Fibroblast of lung (primary cell): ENCODE measurements around the gene USP31.
"Not testable (repeated sequence)": the region's sequence is repeated elsewhere in the genome, so short reads cannot be mapped to it uniquely, and the experiment has no call there.

ENCODE experiments used
- EZH2 ChIP-seq: IDR thresholded peaks from 2 replicates; pipeline ENCODE4 v1.5.1; 2012; ENCODE audit warnings: low read length, control low read depth, mild to moderate bottlenecking; ENCODE audit errors: missing control alignments
- TF ChIP-seq, protein P1 (sequence below), 2 donors: IDR thresholded peaks in 1 of 2; conservative IDR thresholded peaks in 1 of 2; 1 replicate in 1 of 2; 2 replicates in 1 of 2; pipeline ENCODE4 v1.5.1; 2011 to 2012; ENCODE audit warnings: low read length in 2 of 2, control low read depth in 1 of 2, inconsistent platforms in 1 of 2, low read depth in 1 of 2, mild to moderate bottlenecking in 1 of 2

DNA sequence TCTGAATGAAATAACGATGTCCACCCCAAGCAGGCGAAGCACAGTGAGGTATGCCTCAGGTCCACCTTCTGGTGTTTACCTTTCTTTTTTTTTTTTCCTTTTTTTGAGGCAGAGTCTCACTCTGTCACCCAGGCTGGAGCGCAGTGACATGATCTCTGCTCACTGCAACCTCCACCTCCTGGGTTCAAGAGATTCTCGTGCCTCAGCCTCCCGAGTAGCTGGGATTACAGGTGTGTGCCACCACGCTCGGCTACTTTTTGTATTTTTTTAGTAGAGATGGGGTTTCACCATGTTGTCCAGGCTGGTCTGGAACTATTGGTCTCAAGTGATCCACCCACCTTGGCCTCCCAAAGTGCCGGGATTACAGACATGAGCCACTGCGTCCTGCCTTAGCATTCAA is 4.9 kb downstream of the USP31 start:
- TF ChIP-seq, protein P1, sequence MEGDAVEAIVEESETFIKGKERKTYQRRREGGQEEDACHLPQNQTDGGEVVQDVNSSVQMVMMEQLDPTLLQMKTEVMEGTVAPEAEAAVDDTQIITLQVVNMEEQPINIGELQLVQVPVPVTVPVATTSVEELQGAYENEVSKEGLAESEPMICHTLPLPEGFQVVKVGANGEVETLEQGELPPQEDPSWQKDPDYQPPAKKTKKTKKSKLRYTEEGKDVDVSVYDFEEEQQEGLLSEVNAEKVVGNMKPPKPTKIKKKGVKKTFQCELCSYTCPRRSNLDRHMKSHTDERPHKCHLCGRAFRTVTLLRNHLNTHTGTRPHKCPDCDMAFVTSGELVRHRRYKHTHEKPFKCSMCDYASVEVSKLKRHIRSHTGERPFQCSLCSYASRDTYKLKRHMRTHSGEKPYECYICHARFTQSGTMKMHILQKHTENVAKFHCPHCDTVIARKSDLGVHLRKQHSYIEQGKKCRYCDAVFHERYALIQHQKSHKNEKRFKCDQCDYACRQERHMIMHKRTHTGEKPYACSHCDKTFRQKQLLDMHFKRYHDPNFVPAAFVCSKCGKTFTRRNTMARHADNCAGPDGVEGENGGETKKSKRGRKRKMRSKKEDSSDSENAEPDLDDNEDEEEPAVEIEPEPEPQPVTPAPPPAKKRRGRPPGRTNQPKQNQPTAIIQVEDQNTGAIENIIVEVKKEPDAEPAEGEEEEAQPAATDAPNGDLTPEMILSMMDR (conservative IDR thresholded peaks at IDR 0.05 in 1 of 2, IDR thresholded peaks at IDR 0.05 in 1 of 2; ENCODE audit: low read depth in 1 of 2, low read length in 2 of 2), result not testable (repeated sequence)
- not testable (repeated sequence) for TF ChIP-seq EZH2
